EL (cell line): ENCODE measurements around the gene MRPL9.

Experiments
- DNase-seq: peaks from one replicate; pipeline ENCODE4 v3.0.0-alpha.2; 2016

MRPL9 gene

DNA sequence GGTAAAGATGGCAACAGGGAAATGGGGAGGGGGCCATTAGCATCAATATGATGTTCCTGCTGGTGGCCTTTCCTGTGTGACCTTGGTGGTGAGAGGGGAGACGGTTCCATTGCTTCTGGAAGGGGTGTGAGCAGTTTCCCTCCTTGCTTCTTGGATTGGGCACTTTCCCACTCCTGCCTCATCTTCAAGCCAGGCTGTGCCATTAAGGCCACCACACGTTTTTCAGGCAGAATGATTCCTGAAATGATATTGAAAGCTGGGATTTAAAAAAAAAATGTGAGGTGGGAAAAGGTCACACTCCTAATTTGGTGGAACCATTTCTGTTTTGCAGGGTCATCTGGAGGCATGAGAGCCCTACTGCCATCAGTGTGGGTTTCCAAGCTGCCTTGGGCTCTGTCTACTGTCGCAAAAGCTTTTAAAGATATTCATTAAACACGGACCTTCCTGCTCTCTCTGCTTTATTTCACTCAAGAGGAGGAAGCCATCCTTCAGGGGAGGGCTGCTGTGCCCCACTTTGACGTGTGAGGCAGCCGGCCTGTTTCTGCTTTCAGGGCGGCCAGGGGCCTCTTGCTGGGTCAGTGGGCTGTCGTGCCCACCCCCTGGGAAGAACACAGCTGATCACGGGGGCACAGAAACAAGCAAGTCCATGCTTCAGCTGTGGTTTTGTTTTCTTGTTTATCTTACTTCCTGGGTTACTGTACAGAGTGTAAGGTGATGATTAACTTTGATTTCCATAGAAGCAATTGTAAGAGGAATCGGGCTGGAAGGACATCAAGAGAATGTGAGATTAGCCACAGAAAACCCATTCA is 33.9 kb downstream of the MRPL9 start:
- no peak for DNase-seq

DNA sequence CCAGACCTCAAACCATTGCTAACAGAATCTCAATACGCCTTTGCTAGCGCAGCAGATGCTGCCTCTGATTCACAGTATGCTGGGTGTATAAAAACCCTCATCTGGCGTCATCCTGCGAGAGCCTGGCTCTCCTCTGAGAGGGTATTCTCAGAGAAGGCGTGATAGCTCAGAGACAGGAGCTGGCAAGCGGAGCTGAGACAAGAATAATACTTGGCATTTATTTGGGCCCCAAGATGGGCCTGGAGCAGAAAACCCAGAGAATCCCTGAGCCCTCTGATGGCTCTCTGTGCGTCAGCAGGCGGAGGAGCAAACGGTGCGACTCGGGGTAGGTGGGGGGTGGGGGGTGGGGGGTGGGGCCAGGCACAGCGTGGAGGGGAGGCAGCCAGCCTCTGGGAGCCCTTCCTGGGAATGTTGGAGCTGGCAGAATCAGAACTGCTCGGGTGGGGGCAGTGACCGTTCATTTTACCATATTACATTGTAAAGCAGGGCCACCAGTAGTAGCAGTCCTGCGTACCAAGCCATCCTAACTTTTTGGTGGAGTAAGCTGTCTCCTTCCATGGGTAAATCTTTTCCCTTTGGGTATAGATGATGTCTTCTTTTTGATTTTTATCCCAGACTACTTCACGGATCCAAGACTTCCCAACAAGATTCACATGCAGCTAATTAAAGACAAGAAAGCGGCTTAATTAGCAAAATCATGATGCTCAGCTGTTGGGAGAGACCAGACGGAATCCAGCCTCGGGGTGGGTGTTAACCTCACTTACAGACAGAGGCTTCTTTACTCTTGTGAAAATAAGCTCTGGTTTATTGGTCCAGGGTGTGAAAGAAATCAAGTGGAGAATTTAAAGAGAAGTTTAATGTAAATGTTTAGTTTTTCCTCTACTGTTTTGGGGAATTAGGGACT is 34.9 kb downstream of the MRPL9 start:
- DNase-seq: peak; percentile 27

- no peak for DNase-seq
These were observed 39.4 kb downstream of the MRPL9 start for GRCh38 chr1:151723726-151724370.

- no peak for DNase-seq
These were observed 41.3 kb downstream of the MRPL9 start for GRCh38 chr1:151721788-151722510.

- DNase-seq: peak; percentile 37
These were observed 42.1 kb downstream of the MRPL9 start, which contains the start of gene RIIAD1 for GRCh38 chr1:151720974-151721787. Gene RIIAD1 (plus strand): TSS chr1:151721522. CDS start chr1:151721537, 15 bp downstream.

- no peak for DNase-seq
These were observed 42.7 kb downstream of the MRPL9 start for GRCh38 chr1:151720554-151720953.

- no peak for DNase-seq
These were observed 43.2 kb downstream of the MRPL9 start for GRCh38 chr1:151720125-151720524.

DNA sequence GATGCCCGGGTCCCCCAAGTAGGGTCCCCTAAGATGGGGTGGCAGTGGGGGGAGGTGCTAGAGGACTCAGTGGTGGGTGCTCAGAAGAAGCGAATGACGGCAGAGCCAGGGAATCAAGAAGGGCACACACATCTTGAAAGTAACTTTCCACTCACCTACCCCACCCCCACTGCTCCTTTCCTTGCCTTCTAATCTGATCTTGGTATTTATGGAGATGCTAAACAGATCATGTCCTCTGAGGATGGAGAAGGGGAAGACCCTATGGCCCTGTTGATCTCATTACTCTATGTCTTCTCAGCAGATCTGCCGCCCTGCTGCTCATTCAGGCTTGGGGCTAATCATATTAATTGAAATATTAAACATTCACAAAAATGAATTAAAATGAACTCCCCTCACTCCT is 44.6 kb downstream of the MRPL9 start:
- no peak for DNase-seq

GRCh38 chr1:151718011-151718431 is 45.3 kb downstream of the MRPL9 start:
- DNase-seq: no peak

GRCh38 chr1:151716771-151717631 is 46.3 kb downstream of the MRPL9 start, which contains the start of gene CELF3:
Gene CELF3 (minus strand): TSS chr1:151716803. CDS start chr1:151716020, 783 bp downstream.
- peak; percentile 11 for DNase-seq

GRCh38 chr1:151716405-151716762 is 46.9 kb downstream of the MRPL9 start:
- no peak for DNase-seq

DNA sequence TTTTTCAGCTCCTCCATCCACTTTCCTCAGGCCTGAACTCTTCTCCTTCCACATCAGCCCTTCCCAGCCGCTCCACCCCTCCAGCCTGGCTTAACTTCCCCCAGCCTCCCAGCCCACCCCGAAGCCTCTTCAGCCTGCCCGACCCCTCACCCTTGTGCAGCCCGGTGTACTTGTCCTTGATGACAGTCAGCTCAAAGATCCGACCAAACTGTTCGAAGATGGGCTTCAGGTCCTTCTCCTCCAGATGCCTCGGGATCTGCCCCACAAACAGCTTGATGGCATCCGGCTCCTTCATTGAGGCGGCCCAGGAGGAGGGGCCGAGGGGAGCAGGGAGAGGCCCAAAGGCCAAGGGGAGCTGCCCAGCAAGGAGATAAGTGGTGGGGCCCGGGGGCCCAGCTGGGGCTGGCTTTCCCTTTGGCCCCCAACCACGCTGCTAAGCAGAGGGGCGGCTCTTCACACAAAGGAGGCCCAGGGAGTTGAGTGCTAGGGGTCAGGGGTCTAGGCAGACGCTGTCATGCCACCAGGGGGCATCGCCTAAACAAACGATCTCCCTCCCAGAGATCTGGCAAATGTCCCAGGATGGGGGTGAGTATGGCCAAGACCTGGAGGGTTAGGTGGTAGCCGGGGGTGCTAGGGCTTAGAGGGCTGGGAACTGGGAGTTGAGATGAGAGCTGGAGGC is 47.4 kb downstream of the MRPL9 start:
- no peak for DNase-seq

- no peak for DNase-seq
These were observed 48.2 kb downstream of the MRPL9 start for GRCh38 chr1:151714820-151715725.

- no peak for DNase-seq
These were observed 49.4 kb downstream of the MRPL9 start for GRCh38 chr1:151713874-151714273.

- DNase-seq: no peak
These were observed 50.3 kb downstream of the MRPL9 start for GRCh38 chr1:151713044-151713443.

DNA sequence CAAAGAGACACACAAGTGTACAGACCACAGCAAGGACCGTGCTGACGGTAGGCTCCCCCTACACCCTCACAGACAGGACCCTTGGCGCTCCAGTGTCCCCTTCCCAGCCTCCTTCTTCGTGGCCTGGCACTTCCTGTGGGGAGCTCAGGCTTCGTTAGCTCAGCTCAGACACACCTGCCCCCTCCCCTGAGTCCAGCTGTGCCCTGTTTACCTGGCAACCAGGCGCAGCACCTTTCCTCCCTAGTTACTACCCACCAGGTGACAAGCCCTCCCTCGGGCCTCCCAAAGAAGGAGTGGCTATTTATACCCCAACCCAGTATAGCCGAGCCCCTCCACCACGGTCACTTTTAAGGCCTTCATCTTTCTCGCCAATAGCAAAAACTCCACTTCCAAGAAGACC is 51.3 kb downstream of the MRPL9 start:
- no peak for DNase-seq

DNA sequence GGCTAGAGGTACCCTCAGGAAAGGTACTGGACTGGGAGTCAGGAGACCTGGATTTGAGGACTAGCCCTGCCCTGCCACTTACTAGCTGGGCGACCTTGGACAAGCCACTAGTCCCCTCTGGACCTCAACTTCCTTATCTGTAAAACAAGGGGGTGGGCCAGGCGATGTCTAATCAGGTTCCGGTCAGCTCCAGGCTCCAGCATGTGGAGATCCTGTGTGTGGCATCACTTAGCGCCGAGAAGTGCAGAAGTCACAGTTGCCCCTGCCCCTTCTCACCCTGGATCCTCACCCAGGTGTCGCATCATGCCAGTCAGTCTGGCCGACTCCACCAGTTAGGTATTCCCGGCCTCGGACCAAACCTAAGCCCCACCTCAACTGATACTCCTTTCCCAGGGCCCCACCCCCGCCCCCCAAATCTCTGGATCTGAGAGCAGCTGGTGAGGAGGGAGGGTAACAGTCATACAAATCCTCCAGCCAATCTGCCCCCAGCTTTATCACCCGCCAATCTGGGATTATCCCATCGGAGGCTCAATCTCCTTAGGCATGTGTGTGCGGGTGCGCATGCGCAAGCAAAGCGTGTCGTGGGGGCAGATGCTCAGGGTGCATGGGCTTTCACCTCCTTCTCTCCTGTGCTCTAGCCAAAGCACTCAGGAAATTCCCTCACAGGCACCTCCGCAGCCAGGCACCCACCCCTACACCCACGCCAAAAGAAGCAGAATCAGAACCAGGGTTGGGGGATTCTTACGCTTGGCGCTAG is 52.1 kb downstream of the MRPL9 start:
- no peak for DNase-seq

DNA sequence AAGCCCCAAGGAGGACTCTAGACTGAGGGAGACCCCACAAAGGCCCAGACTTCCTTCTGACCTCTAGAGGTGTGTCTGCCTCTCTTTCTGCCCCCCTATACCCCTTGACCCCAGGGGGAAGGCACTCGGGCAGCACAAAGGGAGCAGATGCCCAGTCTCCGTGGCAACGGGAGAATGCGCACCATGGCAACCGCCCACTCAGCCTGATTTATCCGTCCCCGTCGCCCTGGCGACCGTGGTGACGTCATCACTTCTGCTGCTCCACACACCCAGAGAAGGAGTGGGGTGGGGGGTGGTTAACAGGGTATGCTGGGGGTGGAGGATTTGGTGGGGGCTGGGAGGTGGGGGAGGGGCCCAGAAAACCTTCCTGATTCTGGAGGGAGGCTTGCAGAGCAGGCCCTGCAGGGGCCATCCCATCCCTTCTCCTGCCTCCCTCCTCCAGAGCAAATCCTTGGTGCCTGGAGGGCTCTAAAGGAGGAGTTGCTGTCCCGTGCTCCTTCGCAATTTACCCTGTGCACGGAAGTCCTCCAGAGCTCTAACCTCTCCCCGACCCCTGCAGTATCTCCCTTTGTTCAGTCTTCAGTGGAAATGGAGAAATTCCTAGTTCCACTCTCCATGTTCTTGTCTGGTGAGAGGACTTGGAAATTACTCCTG is 53.0 kb downstream of the MRPL9 start:
- peak; percentile 37 for DNase-seq
